Tibial nerve (tissue), 4 donors: ENCODE results near the gene ATRNL1. TPM values are rescaled to one million over a fixed set of nuclear protein-coding genes. Genes with fewer than 3 reads are reported as not detected.

Source experiments
- DNase-seq, 2 donors: peaks; one replicate each; pipeline ENCODE4 v3.0.0-alpha.2; 2019; ENCODE audit warnings: low spot score in 2 of 2
- H3K27ac ChIP-seq, 4 donors: fragments of 200-600 bp; sonication (generic) in 3 of 4; one replicate each; pipeline ENCODE4 v1.5.1; 2017 to 2019; ENCODE audit warnings: mild to moderate bottlenecking in 1 of 4
- H3K27me3 ChIP-seq, 2 donors: fragments of 200-600 bp; sonication (generic) in 1 of 2; one replicate each; pipeline versions ENCODE4 v1.5.1 to v1.6.0; 2017 to 2019
- H3K36me3 ChIP-seq, 3 donors: fragments of 200-600 bp; sonication (generic); one replicate each; pipeline ENCODE4 v1.5.1; 2018 to 2019
- H3K4me1 ChIP-seq, 4 donors: fragments of 200-600 bp; sonication (generic) in 3 of 4; one replicate each; pipeline ENCODE4 v1.5.1; 2017 to 2019
- H3K4me3 ChIP-seq, 4 donors: fragments of 200-600 bp; sonication (generic) in 3 of 4; one replicate each; pipeline ENCODE4 v1.5.1; 2017 to 2019; ENCODE audit warnings: mild to moderate bottlenecking in 1 of 4, moderate library complexity in 1 of 4
- H3K9me3 ChIP-seq, 4 donors: fragments of 200-600 bp; sonication (generic) in 3 of 4; one replicate each; pipeline ENCODE4 v1.5.1; 2017 to 2019
- EP300 ChIP-seq, 2 donors: sonication (generic); formaldehyde crosslinking; IDR thresholded peaks; one replicate each; pipeline ENCODE4 v1.6.1; 2017; ENCODE audit warnings: antibody characterized with exemption in 2 of 2, mild to moderate bottlenecking in 1 of 2
- POLR2A ChIP-seq, 2 donors: fragments of 450-650 bp; IDR thresholded peaks; one replicate each; pipeline ENCODE4 v1.6.1; 2017; ENCODE audit warnings: antibody characterized with exemption in 2 of 2, mild to moderate bottlenecking in 2 of 2, moderate library complexity in 2 of 2
- WGBS, 2 donors: methylation state at CpG; one replicate each; pipeline ENCODE4 v1.1.5; 2018; 5-methylcytosine and 5-hydroxymethylcytosine counted together
- total RNA-seq, 4 donors: library from RNA; depleted of rRNA; stranded (reverse); fragments of >200 nt; gene quantifications; one replicate each; pipeline ENCODE4 v1.1.0, GENCODE V29; 2016
- TF ChIP-seq, protein P1 (sequence below), 5 experiments: fragments of 200-600 bp in 3 of 5; fragments of 450-650 bp in 2 of 5; sonication (generic) in 3 of 5; IDR thresholded peaks; one replicate each; pipeline ENCODE4 v1.5.1; 2016 to 2019; ENCODE audit warnings: antibody characterized with exemption in 5 of 5, mild to moderate bottlenecking in 3 of 5, moderate library complexity in 2 of 5

The ATRNL1 gene
- total RNA-seq, 4 donors from 2014 or later: 1.0 to 5.4 (median 2.7) TPM

DNA sequence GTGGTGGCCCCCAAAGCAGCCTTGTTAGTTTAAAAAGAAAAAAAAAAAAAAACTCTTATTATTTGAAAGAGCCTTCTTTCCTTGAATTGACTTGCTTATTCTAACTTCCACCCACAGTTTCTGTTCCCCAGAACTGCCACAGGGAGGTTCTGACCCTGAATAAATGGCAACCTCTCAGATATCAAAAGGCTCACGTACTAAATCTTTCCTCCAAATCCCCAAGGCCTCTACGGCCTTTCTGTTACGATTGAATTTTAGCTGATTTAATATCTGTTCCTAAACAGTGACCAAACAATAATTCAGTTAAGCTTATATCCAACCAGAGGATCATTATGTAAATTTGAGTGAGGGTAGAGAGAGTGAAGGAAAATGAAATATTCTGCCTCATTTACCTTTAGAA lies 697.1 kb downstream of the ATRNL1 start:
- Histone ChIP-seq H3K4me1 (no peaks in the 10 kb centered on the region), H3K27me3 (no peaks in the 10 kb centered on the region), H3K4me3 (no peak overlapping the region), H3K9me3 (peaks cover 0 to 3% (median 0%) of the 10 kb centered on the region in 4 donors), H3K36me3 (no peaks in the 10 kb centered on the region), H3K27ac (peak overlapping the region in 1 of 4 donors; percentile 18)
- TF ChIP-seq, protein P1, sequence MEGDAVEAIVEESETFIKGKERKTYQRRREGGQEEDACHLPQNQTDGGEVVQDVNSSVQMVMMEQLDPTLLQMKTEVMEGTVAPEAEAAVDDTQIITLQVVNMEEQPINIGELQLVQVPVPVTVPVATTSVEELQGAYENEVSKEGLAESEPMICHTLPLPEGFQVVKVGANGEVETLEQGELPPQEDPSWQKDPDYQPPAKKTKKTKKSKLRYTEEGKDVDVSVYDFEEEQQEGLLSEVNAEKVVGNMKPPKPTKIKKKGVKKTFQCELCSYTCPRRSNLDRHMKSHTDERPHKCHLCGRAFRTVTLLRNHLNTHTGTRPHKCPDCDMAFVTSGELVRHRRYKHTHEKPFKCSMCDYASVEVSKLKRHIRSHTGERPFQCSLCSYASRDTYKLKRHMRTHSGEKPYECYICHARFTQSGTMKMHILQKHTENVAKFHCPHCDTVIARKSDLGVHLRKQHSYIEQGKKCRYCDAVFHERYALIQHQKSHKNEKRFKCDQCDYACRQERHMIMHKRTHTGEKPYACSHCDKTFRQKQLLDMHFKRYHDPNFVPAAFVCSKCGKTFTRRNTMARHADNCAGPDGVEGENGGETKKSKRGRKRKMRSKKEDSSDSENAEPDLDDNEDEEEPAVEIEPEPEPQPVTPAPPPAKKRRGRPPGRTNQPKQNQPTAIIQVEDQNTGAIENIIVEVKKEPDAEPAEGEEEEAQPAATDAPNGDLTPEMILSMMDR (IDR thresholded peaks at IDR 0.05): no peak
- TF ChIP-seq POLR2A (IDR thresholded peaks at IDR 0.05) (no peak), EP300 (IDR thresholded peaks at IDR 0.05) (no peak)
- DNase-seq: no peak
- 21 to 23% methylated on average over 3 of the region's 3 CpGs for WGBS, 2 donors

DNA sequence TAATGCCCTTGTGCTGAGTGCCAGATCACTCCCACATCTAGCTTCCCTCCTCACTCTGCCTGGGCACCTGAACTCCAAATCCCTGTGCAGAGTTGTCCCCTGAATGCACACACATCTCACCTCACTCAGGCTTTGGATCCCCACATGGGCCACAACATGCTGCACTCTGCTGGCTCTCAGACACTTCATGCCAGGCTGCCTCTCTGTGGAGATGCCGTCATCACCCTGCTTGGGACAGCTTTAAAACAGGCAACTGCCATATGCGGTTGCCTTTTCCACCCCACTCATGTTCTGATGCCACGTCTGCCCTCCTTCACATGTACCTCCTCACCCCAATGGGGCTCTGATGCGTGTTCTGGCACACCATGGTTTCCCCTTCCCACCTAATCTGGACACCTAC lies 702.8 kb downstream of the ATRNL1 start:
- TF ChIP-seq EP300 (IDR thresholded peaks at IDR 0.05) (no peak), POLR2A (IDR thresholded peaks at IDR 0.05) (no peak)
- TF ChIP-seq, protein P1 (IDR thresholded peaks at IDR 0.05): no peak
- no peaks in the 10 kb centered on the region for H3K27me3 ChIP-seq
- peaks cover 0 to 12% (median 0%) of the 10 kb centered on the region in 4 donors for H3K9me3 ChIP-seq
- H3K4me3 ChIP-seq: no peak overlapping the region
- H3K36me3 ChIP-seq: no peaks in the 10 kb centered on the region
- 94 to 97% methylated on average over 4 of the region's 4 CpGs for WGBS, 2 donors
- no peaks in the 10 kb centered on the region for H3K4me1 ChIP-seq
- no peak for DNase-seq
- no peak overlapping the region for H3K27ac ChIP-seq

DNA sequence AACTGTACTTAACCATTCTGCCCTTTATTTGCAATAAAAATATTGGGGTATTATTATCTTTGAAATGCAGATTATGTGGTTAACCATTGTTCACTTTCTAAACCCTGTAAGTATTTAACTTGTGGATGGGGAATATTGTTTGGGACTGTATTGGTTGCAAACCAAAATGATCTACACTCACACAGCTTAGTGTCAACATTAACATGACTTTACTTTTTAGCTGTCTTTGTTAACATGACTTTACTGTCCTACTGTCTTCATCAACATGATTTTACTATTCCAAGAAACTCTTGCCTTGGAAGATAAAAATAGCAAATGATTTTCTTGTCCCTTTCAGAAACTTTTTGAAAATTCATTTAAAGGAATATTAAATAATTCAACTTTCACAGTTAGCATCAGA lies 708.3 kb downstream of the ATRNL1 start:
- peaks cover 0 to 5% (median 0%) of the 10 kb centered on the region in 4 donors for H3K9me3 ChIP-seq
- peaks cover 0 to 3% (median 0%) of the 10 kb centered on the region in 4 donors for H3K4me1 ChIP-seq
- TF ChIP-seq POLR2A (IDR thresholded peaks at IDR 0.05) (no peak), EP300 (IDR thresholded peaks at IDR 0.05) (no peak)
- TF ChIP-seq, protein P1 (IDR thresholded peaks at IDR 0.05): no peak
- no peak for DNase-seq
- no peak overlapping the region for H3K4me3 ChIP-seq
- no peaks in the 10 kb centered on the region for H3K27me3 ChIP-seq
- H3K36me3 ChIP-seq: no peaks in the 10 kb centered on the region
- H3K27ac ChIP-seq: no peak overlapping the region

DNA sequence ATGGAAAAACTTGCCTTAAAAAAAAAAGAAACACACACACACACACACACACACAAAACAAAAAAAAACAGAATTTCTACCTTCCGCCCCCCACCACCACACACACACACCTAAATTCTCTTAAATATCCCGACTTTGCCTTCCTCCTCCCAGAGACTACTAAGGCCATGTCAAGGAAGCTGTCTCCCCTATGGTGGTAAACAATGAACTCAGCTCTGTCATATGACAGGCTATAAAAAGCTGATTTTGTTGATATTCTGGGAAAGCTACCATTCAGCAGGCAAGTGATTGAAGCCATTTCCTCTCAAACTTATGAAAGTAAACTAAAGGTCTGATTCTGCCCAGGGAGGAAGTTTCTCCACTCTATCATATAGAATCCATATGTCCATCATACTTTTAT lies 708.8 kb downstream of the ATRNL1 start:
- WGBS, 2 donors: 72 to 78% methylated on average over 2 of the region's 2 CpGs
- H3K27me3 ChIP-seq: no peaks in the 10 kb centered on the region
- no peaks in the 10 kb centered on the region for H3K36me3 ChIP-seq
- peaks cover 0 to 5% (median 0%) of the 10 kb centered on the region in 4 donors for H3K9me3 ChIP-seq
- no peak overlapping the region for H3K27ac ChIP-seq
- peaks cover 0 to 3% (median 0%) of the 10 kb centered on the region in 4 donors for H3K4me1 ChIP-seq
- H3K4me3 ChIP-seq: no peak overlapping the region
- TF ChIP-seq EP300 (IDR thresholded peaks at IDR 0.05) (no peak), POLR2A (IDR thresholded peaks at IDR 0.05) (no peak)
- TF ChIP-seq, protein P1 (IDR thresholded peaks at IDR 0.05): no peak
- no peak for DNase-seq

- Histone ChIP-seq H3K4me1 (peaks cover 0 to 3% (median 0%) of the 10 kb centered on the region in 4 donors), H3K9me3 (peaks cover 0 to 5% (median 0%) of the 10 kb centered on the region in 4 donors), H3K27ac (no peak overlapping the region), H3K4me3 (no peak overlapping the region), H3K27me3 (no peaks in the 10 kb centered on the region), H3K36me3 (no peaks in the 10 kb centered on the region)
- no peak for DNase-seq
- TF ChIP-seq POLR2A (IDR thresholded peaks at IDR 0.05): no peak
- no peak for TF ChIP-seq EP300 (IDR thresholded peaks at IDR 0.05)
- TF ChIP-seq, protein P1 (IDR thresholded peaks at IDR 0.05): no peak
Observed at GRCh38 chr10:115802911-115803310, 709.7 kb downstream of the ATRNL1 start.
